HEK293T (cell line): Measurements from ENCODE around the gene ZNF700.
"Not testable (repeated sequence)": the region's sequence is repeated elsewhere in the genome, so short reads cannot be mapped to it uniquely, and the experiment has no call there.

ENCODE experiments used
- CTCF ChIA-PET: fragments of 350-600 bp; formaldehyde crosslinking; extraction: SDS; loops from one replicate; lab custom pipeline; 2021; ENCODE audit warnings: antibody characterized with exemption, inconsistent platforms; lab: Yijun Ruan, JAX
- POLR2A ChIA-PET: fragments of 350-600 bp; formaldehyde crosslinking; extraction: SDS; loops from one replicate; lab custom pipeline; 2020; ENCODE audit warnings: antibody characterized with exemption, inconsistent platforms; lab: Yijun Ruan, JAX
- DNase-seq: peaks from one replicate; pipeline ENCODE4 v3.0.0; 2012; ENCODE audit warnings: mixed read lengths; ENCODE audit errors: extremely low spot score
- ARNT ChIP-seq: fragments of 450-650 bp; IDR thresholded peaks from 2 replicates; pipeline ENCODE4 v1.6.1; 2017; ENCODE audit warnings: mild to moderate bottlenecking
- FOXA1 ChIP-seq: fragments of 450-650 bp; IDR thresholded peaks from 2 replicates; pipeline ENCODE4 v1.6.1; 2016; ENCODE audit warnings: mild to moderate bottlenecking
- FOXK2 ChIP-seq: fragments of 450-650 bp; IDR thresholded peaks from 2 replicates; pipeline ENCODE4 v1.6.1; 2016; ENCODE audit warnings: mild to moderate bottlenecking
- FOXM1 ChIP-seq: fragments of 450-650 bp; IDR thresholded peaks from 2 replicates; pipeline ENCODE4 v1.6.1; 2017; ENCODE audit warnings: mild to moderate bottlenecking, borderline replicate concordance
- HDGF ChIP-seq: fragments of 450-650 bp; IDR thresholded peaks from 2 replicates; pipeline ENCODE4 v1.6.1; 2017; ENCODE audit warnings: antibody characterized with exemption, borderline replicate concordance
- L3MBTL2 ChIP-seq: fragments of 450-650 bp; conservative IDR thresholded peaks from 2 replicates; pipeline ENCODE4 v1.6.1; 2016; ENCODE audit warnings: mild to moderate bottlenecking
- NFRKB ChIP-seq: fragments of 450-650 bp; IDR thresholded peaks from 2 replicates; pipeline ENCODE4 v1.6.1; 2016; ENCODE audit warnings: mild to moderate bottlenecking, moderate library complexity
- PKNOX1 ChIP-seq: fragments of 450-650 bp; IDR thresholded peaks from 2 replicates; pipeline ENCODE4 v1.6.1; 2016
- SP1 ChIP-seq: fragments of 450-650 bp; IDR thresholded peaks from 2 replicates; pipeline ENCODE4 v1.6.1; 2017
- ZNF384 ChIP-seq: fragments of 450-650 bp; IDR thresholded peaks from 2 replicates; pipeline ENCODE4 v1.6.1; 2016

Gene ZNF700

DNA sequence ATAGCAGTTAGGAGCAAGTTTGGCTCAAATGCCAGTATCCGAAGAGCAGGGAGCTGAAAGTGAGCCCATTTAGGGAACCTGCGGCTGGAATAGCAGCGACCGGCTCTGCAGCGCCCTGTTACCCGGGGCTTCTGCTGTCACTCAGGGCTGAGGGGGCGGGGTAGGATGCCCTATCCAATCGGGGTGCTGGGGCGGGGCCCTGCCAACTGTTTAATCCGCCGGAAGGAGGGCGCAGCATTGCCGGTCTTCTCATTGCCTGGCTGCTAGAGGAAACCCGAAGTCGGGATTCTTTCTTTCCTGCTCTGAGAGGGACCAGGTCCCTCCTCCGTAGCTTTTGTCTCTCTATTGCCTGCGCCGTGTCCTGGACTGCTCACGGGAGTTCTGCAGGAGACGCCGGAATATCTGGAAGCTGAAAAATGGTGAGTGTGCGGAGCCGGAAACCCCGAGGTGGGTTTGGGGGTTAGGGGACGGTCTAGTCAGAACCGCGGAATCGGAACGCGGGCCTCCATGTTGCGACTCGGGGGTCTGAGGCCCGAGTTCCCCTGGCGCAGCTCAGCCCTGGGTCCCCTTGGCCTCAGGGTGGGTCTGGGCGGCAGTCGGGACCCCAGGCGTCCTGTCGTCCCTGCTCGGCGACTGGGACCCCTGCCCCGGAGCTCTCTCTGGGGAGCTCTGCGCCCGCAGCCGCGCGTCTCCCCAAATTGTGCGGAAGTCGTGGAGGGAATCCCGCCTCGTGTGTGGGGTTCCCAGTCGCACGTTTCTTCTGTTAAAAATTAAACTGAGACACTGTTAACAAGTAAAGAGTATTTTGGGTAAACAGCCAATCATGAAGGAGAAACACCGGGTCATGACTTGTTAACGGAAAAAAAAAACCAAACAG lies 62.7 kb downstream of the ZNF700 start:
- TF ChIP-seq PKNOX1 (peak; percentile 88), HDGF (no peak)
- ChIA-PET POLR2A (no interaction called here), CTCF (interaction anchor here (0.6 to 1.0 kb wide), 3 partner anchors 10 to 424 kb away, joined by 3 read pairs; no protein-coding TSS in a partner anchor)
- DNase-seq = peak; percentile 14

DNA sequence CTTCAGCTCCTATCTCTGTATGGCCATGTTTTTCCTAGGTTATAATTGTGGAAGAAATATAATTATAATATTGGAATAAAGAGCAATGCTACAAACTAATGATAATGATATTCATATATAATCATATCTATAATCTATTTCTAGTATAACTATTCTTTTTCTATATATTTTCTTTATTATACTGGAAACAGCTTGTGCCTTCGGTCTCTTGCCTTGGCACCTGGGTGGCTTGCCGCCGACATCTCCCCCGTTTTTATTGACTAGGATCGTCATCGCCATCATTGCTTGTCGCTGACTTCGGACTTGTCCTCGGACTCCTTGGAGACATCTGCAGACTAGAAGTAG lies 64.2 kb downstream of the ZNF700 start:
- ChIA-PET POLR2A (no interaction called here), CTCF (no interaction called here)
- TF ChIP-seq PKNOX1 = no peak
- no peak for DNase-seq

- POLR2A ChIA-PET, DNase-seq, CTCF ChIA-PET: not testable (repeated sequence)
These were observed 67.0 kb downstream of the ZNF700 start for GRCh38 chr19:11991921-11992320.

DNA sequence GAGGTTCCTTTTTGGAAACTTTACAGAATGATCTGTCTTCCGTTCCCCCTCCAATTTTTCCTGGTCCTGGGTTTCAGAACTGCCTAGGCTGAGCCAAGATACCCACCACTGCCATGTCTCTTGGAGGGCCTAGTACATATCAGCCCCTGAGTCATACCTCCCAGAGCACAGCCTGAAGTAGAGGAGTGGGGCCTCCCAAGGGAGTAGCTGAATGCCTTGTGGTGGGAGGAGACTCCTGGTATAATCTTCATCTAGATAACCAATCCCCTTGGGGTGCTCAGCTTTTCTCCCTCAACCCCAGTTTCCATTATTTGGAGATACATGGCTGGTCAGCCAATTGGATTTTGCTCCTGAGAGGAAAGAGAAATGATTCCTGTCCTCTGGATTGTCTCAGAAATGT lies 70.3 kb downstream of the ZNF700 start:
- no peak for DNase-seq
- ChIA-PET POLR2A (no interaction called here), CTCF (no interaction called here)
- TF ChIP-seq FOXA1 (no peak), NFRKB (no peak), FOXM1 (no peak), FOXK2 (no peak), L3MBTL2 (no peak), ZNF384 (no peak), ARNT (no peak), SP1 (no peak)
